NCI-H146 treated with DMSO at 0.1 percent for 48 hours (cell line): ENCODE results near the gene TTC33.
"Not testable (repeated sequence)": the region's sequence is repeated elsewhere in the genome, so short reads cannot be mapped to it uniquely, and the experiment has no call there.

Experiments used
- DNase-seq: peaks from one replicate; lab custom pipeline; 2025; ENCODE audit not compliant: unreplicated experiment; lab: John Stamatoyannopoulos, UW

TTC33 gene

GRCh38 chr5:40575921-40576320, 179.8 kb downstream of the TTC33 start:
- no peak for DNase-seq

DNA sequence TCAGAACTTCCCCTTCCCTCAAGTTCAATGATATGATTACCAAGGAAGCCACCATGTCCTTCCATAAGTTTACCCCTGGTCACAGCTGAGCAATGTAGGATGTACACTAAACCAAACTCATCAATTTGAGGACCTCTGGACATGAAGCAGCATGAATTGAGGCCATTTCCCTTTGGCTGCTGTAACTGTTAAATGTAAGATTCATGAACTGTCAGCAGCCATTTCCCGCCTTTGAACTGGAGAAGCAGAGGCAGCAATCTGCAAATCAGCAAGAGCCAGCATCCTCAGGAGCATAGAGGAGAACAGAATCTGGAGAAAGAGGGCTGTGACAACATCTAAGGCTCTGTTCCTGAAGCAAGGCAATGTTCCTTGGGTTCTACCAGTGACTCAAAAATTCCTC, 180.3 kb downstream of the TTC33 start:
- DNase-seq: no peak

- DNase-seq: no peak
Observed at GRCh38 chr5:40572937-40573336, 182.8 kb downstream of the TTC33 start.

DNA sequence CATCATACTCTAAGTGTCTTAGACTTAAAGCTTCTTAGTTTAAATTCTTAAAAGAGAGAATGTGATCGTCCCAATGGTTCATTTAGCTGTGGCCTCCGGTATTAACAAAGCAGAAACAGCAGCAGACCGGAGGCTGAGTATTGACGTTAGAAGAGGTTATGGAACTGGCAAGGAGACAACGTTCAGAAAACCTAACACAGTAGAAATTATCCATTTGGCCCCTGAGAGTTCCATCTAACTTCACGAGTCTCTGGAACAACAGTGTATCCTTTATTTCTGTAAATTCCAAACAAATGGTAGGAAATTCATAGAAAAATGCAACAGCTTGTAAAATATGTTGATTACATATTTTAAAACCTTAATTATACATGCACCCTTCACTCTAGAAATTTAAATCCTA, 183.4 kb downstream of the TTC33 start:
- DNase-seq: no peak

DNA sequence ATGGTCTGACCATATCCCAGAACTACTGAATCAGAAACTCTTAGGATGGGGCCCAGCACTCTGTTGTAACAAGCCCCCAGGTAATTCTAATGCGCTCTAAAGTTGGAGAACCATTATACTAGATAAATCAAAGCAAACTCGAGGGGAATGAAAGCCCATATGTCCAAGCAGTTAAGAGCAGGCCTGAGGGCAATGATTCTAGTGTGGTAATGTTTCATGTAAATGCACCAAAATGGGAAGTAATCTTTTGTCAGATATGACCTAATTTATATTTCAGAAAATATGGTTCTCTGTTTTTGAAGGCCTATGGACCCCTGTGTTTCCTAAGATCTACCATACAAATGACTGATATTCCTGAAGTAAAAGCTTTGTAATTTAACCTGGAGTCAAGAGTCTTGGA, 184.0 kb downstream of the TTC33 start:
- DNase-seq: no peak

DNA sequence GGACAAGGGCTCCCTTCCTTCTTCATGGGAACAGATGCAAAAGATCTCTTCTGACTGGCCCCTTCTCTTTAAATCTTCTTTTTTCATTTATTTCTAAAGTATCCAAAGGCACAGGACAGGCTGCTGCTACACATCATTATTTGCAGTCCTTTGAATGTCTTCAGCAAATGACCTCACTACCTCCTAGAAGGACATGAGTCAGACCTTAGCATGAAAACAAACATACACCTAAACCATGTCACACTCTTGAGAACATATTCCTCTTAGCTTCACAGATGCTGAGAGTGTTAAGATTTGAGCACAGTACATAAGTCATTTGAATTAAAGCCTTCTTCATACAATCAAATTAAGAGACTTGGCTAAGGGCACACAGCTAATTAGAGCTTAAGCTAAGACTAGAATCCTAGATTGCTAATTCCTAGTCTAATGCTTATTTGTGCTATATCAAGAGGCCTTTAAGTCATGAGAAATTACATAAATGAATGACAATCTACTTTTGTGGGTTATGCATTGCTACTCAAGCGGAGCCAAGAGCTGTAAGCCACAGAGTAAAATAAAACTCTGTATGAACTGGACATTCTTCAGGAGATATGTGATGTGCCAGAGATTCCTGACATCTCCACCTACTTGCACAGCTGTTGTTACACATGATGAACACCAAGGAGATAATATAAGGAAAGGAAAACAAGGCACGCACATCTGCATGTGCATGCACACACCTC, 185.2 kb downstream of the TTC33 start:
- DNase-seq: no peak

DNA sequence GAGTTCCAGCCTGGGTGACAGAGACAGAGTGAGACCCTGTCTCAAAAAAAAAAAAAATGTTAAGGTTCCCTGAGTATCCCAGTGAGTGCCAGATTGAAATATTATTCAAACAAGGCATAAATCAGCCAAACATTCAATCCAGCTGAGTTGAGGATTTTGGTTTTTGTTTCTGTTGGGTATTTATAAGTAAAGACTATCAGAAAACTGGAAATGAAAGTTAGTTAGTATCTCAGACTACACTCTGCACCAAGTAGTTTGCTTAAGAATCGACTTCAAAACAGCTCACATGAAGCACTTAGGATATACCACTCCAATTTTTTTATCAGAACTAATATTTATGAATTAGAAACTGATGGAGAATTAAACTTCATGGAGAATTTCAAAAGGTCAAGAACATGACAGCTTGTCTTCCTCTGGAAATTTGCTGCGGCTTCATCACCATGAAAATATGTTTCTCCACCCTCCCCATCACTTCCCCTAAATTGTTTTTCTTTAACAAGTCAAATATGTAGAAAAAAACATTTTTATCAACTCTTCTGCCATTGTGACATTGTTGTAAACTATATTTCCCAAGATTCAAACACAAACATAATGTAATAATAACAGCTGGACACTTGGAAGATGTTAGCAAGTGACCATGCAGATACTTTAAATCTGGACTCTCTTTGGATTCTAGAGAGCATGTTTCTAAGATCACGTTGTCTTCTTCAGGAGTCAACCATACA, 186.1 kb downstream of the TTC33 start:
- DNase-seq: no peak

DNA sequence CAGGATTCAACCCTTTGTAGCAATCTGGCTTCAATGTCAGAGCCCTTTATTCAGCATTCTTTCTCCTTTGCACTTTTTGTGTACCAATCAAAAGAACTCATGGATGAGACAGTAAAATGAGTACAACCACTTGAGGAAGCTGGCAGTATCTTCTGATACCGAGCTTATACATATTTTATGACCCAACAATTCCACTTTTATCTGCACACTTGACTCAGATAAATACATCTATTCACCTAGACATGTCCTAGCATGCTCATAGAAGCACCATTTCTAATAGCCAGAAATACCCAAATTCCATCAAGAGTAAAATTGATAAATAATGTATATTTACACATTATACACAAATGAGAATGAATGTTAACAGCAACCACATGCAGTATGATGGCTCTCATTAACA, 187.2 kb downstream of the TTC33 start:
- DNase-seq: no peak

DNA sequence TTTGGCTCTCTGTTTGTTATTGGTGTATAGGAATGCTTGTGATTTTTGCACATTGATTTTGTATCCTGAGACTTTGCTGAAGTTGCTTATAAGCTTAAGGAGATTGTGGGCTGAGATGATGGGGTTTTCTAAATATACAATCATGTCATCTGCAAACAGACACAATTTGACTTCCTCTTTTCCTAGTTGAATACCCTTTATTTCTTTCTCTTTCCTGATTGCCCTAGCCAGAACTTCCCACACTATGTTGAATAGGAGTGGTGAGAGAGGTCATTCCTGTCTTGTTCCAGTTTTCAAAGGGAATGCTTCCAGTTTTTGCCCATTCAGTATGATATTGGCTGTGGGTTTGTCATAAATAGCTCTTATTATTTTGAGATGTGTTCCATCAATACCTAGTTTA, 192.6 kb downstream of the TTC33 start:
- DNase-seq: not testable (repeated sequence)

DNA sequence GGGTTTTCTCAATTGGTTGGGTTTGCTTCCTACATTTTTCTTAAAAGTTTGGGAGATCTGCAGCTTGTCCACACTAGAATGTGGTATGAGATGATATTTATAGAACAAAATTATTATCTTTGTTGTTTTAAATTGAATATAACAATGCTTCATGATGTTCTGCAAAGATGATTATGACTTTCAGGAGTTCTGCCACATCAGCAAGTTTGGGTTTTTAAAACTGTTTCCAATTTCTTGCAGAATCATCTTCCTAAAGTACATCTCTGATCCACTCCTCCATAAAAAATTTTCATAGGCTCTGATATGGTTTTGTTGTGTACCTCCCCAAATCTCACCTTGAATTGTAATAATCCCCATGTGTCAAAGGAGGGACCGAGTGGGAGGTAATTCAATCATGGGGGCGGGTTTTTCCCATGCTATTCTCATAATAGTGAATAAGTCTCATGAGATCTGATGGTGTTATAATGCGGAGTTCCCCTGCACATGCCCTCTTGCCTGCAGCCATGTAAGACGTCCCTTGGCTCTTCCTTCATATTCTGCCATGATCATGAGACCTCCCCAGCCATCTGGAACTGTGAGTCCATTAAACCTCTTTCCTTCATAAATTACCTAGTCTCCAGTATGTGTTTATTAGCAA, 195.2 kb downstream of the TTC33 start:
- DNase-seq: no peak

- no peak for DNase-seq
Observed at GRCh38 chr5:40559306-40559705, 196.5 kb downstream of the TTC33 start.

DNA sequence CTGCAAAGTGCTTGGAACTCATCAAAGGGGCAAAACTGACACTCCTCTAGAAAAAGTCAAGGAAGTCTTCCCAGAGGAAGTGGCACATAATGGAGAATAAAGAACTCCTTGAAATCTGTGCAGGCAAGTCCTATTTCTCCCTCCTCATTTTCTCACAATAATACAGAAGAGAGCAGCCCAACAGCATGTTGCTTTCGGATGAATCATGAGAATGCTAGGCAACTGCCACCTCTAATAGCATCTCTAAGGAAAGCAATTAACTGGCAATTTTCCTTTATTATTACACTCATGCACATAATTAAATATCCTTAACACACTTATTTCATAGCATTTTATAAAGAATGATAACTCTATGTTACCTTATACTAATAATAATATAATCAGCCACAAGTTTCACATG, 198.3 kb downstream of the TTC33 start:
- no peak for DNase-seq

- DNase-seq: no peak
Observed at GRCh38 chr5:40556811-40557210, 198.9 kb downstream of the TTC33 start.

GRCh38 chr5:40555886-40556285, 199.9 kb downstream of the TTC33 start:
- no peak for DNase-seq

- no peak for DNase-seq
Observed at GRCh38 chr5:40554813-40555212, 200.9 kb downstream of the TTC33 start.

- DNase-seq: no peak
Observed at GRCh38 chr5:40554054-40554453, 201.7 kb downstream of the TTC33 start.

GRCh38 chr5:40552981-40553380, 202.8 kb downstream of the TTC33 start:
- DNase-seq: no peak

GRCh38 chr5:40551496-40552491, 204.0 kb downstream of the TTC33 start:
- DNase-seq: no peak

DNA sequence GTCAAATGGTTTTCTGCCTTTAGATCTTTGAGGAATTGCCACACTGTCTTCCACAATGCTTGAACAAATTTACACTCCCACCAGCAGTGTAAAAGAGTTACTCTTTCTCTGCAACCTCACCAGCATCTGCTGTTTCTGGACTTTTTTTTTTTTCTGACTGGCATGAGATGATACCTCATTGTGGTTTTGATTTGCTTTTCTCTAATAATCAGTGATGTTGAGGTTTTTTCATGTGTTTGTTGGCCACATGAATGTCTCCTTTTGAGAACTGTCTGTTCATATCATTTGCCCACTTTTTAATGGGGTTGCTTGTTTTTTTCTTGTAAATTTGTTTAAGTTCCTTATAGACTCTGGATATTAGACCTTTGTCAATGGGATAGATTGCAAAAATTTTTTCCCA, 205.3 kb downstream of the TTC33 start:
- no peak for DNase-seq

GRCh38 chr5:40549616-40550015, 206.1 kb downstream of the TTC33 start:
- no peak for DNase-seq

DNA sequence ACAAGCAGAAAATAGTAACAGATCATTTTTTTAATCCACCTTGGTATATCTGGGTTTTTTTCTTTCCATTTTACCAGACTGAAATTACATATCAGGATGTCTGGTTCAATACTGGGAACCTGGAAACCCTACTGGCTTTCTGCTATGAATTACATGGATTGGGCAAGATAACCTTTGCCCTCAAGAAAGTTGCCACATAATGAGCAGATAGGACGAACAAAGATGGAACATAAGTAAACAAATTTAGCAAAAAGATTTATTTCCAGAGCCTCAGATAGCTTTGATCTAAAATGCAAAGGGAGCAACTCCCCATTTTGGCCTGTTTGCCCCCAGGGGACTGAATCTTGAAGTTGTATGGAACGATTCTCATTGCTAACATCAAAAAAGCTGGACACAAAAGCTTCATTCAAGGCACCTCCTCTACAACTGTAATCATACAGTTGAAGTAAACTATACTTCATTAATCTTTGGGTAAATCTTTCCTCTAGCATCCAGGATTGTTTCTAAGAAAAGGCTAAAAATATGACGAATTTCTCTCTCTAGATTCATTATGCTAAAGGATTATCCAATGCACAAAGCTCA, 207.7 kb downstream of the TTC33 start:
- DNase-seq: no peak
